Ramos (cell line): Measurements from ENCODE around the gene FSD2.
"Not testable (repeated sequence)": the region's sequence is repeated elsewhere in the genome, so short reads cannot be mapped to it uniquely, and the experiment has no call there.

Experiments
- in situ Hi-C: fragments of 300-500 bp; cut with MboI; formaldehyde crosslinking; loops from one replicate; pipeline ENCODE4 v1.14.3; 2022; ENCODE audit warnings: low sequenced_read_pairs; ENCODE audit not compliant: unreplicated experiment

The FSD2 gene

GRCh38 chr15:82802497-82802896, 3.4 kb downstream of the FSD2 start:
- in situ Hi-C loops = no loop called here

GRCh38 chr15:82799183-82799841, 6.6 kb downstream of the FSD2 start:
- in situ Hi-C loops = no loop called here

- in situ Hi-C loops = no loop called here
These were observed 7.2 kb downstream of the FSD2 start for GRCh38 chr15:82798531-82799166.

GRCh38 chr15:82798104-82798503, 7.8 kb downstream of the FSD2 start:
- in situ Hi-C loops = no loop called here

- in situ Hi-C loops = no loop called here
These were observed 12.1 kb downstream of the FSD2 start for GRCh38 chr15:82793737-82794136.

GRCh38 chr15:82792068-82792467, 13.8 kb downstream of the FSD2 start:
- in situ Hi-C loops = no loop called here

GRCh38 chr15:82790321-82790720, 15.5 kb downstream of the FSD2 start:
- in situ Hi-C loops = no loop called here

- in situ Hi-C loops = no loop called here
These were observed 16.4 kb downstream of the FSD2 start for GRCh38 chr15:82789491-82789890.

- in situ Hi-C loops = no loop called here
These were observed 17.4 kb downstream of the FSD2 start for GRCh38 chr15:82788496-82788895.

- in situ Hi-C loops = no loop called here
These were observed 24.5 kb downstream of the FSD2 start for GRCh38 chr15:82781349-82781748.

- in situ Hi-C loops = no loop called here
These were observed 27.1 kb downstream of the FSD2 start for GRCh38 chr15:82778755-82779154.

GRCh38 chr15:82774496-82774895, 31.4 kb downstream of the FSD2 start:
- in situ Hi-C loops = no loop called here

- in situ Hi-C loops = no loop called here
These were observed 33.9 kb downstream of the FSD2 start for GRCh38 chr15:82771789-82772607.

GRCh38 chr15:82768414-82769054, 37.3 kb downstream of the FSD2 start:
- in situ Hi-C loops = no loop called here

GRCh38 chr15:82767163-82767829, 38.6 kb downstream of the FSD2 start:
- in situ Hi-C loops = no loop called here

GRCh38 chr15:82766201-82766600, 39.7 kb downstream of the FSD2 start:
- in situ Hi-C loops = not testable (repeated sequence)

- in situ Hi-C loops = no loop called here
These were observed 41.1 kb downstream of the FSD2 start for GRCh38 chr15:82764740-82765139.

GRCh38 chr15:82764117-82764490, 41.8 kb downstream of the FSD2 start:
- in situ Hi-C loops = no loop called here

- in situ Hi-C loops = no loop called here
These were observed 42.3 kb downstream of the FSD2 start for GRCh38 chr15:82763361-82764116.

- in situ Hi-C loops = no loop called here
These were observed 54.6 kb downstream of the FSD2 start for GRCh38 chr15:82751308-82751707.
